Gastrocnemius medialis (tissue), 4 donors: ENCODE results near the gene SVOP. TPM values are rescaled to one million over a fixed set of nuclear protein-coding genes. Genes with fewer than 3 reads are reported as not detected.

Experiments used
- ATAC-seq, 2 donors: fragments of 150-250 bp; one replicate each; pipeline ENCODE4 v1.9.1; 2016
- DNase-seq, 2 donors: peaks; one replicate each; pipeline ENCODE4 v3.0.0-alpha.2; 2019
- H3K27ac ChIP-seq, 4 donors: fragments of 200-600 bp; sonication (generic); 1 replicate in 1 of 4; 2 replicates in 3 of 4; pipeline ENCODE4 v1.5.1; 2016 to 2018; ENCODE audit warnings: mild to moderate bottlenecking in 2 of 4, moderate library complexity in 1 of 4
- H3K27me3 ChIP-seq, 3 donors: fragments of 200-600 bp; sonication (generic) in 2 of 3; 1 replicate in 1 of 3; 2 replicates in 2 of 3; pipeline versions ENCODE4 v1.5.1 to v1.6.0; 2016 to 2019; ENCODE audit warnings: mild to moderate bottlenecking in 1 of 3, moderate library complexity in 1 of 3
- H3K36me3 ChIP-seq, 2 donors: fragments of 200-600 bp; sonication (generic) in 1 of 2; one replicate each; pipeline ENCODE4 v1.5.1; 2017 to 2018
- H3K4me1 ChIP-seq, 2 donors: fragments of 200-600 bp; sonication (generic) in 1 of 2; one replicate each; pipeline ENCODE4 v1.5.1; 2016 to 2017; ENCODE audit warnings: mild to moderate bottlenecking in 2 of 2
- H3K4me3 ChIP-seq, 4 donors: fragments of 200-600 bp; sonication (generic) in 3 of 4; 1 replicate in 1 of 4; 2 replicates in 3 of 4; pipeline ENCODE4 v1.5.1; 2016 to 2019; ENCODE audit warnings: mild to moderate bottlenecking in 2 of 4
- H3K9me3 ChIP-seq, 3 donors: fragments of 200-600 bp; sonication (generic) in 2 of 3; 1 replicate in 1 of 3; 2 replicates in 2 of 3; pipeline ENCODE4 v1.5.1; 2016 to 2019
- CTCF ChIP-seq, 5 experiments: fragments of 450-650 bp in 3 of 5; fragments of 200-600 bp in 2 of 5; sonication (generic) in 2 of 5; IDR thresholded peaks in 4 of 5; conservative IDR thresholded peaks in 1 of 5; 1 replicate in 4 of 5; 2 replicates in 1 of 5; pipeline ENCODE4 v1.5.1; 2016 to 2019; ENCODE audit warnings: antibody characterized with exemption in 5 of 5, mild to moderate bottlenecking in 3 of 5, moderate library complexity in 3 of 5
- POLR2A ChIP-seq, 2 donors: fragments of 450-650 bp; IDR thresholded peaks; one replicate each; pipeline ENCODE4 v1.6.1; 2017; ENCODE audit warnings: antibody characterized with exemption in 2 of 2, mild to moderate bottlenecking in 2 of 2, moderate library complexity in 2 of 2
- in situ Hi-C, 4 donors: fragments of 200-750 bp; cut with MboI; loops; one replicate each; pipeline versions ENCODE4 v1.15.0 to v1.8.0; 2017; ENCODE audit warnings: low sequenced_read_pairs in 4 of 4
- intact Hi-C: fragments of 100-400 bp; cut with DNase I; formaldehyde crosslinking; loops from one replicate; pipeline ENCODE4 v1.15.1; 2023; ENCODE audit warnings: low total_unique reads
- total RNA-seq, 4 donors: library from RNA; depleted of rRNA; stranded (reverse); fragments of >200 nt; gene quantifications; one replicate each; pipeline versions ENCODE4 v1.1.0 to v1.2.3, GENCODE V29; 2016

SVOP gene
- total RNA-seq, 4 donors from 2014 or later: 0.03 TPM; not detected in 3

- intact Hi-C loops (no loop called here), in situ Hi-C loops (no loop called here)
Measured at GRCh38 chr12:108921946-108922345, 98.9 kb downstream of the SVOP start.

GRCh38 chr12:108918960-108919642, 101.8 kb downstream of the SVOP start:
- intact Hi-C loops: no loop called here
- H3K9me3 ChIP-seq: no peaks in the 10 kb centered on the region
- H3K27me3 ChIP-seq: no peaks in the 10 kb centered on the region
- no peak overlapping the region for H3K4me3 ChIP-seq
- H3K4me1 ChIP-seq: peaks cover 3 to 6% of the 10 kb centered on the region in 2 donors
- H3K27ac ChIP-seq: no peak overlapping the region
- no peaks in the 10 kb centered on the region for H3K36me3 ChIP-seq
- ATAC-seq (no peak), DNase-seq (no peak)
- no peak for TF ChIP-seq CTCF (IDR thresholded peaks at IDR 0.05 in 4 of 5, conservative IDR thresholded peaks at IDR 0.05 in 1 of 5)
- no peak for TF ChIP-seq POLR2A (IDR thresholded peaks at IDR 0.05)
- in situ Hi-C loops: no loop called here

More at GRCh38 chr12:108921946-108922345, 98.9 kb downstream of the SVOP start:
- Histone ChIP-seq H3K4me3 (no peak overlapping the region), H3K9me3 (no peaks in the 10 kb centered on the region), H3K27ac (no peak overlapping the region), H3K27me3 (no peaks in the 10 kb centered on the region), H3K4me1 (peaks cover 3 to 6% of the 10 kb centered on the region in 2 donors), H3K36me3 (no peaks in the 10 kb centered on the region)
- ATAC-seq (no peak), DNase-seq (no peak)
- TF ChIP-seq POLR2A (IDR thresholded peaks at IDR 0.05) (no peak), CTCF (IDR thresholded peaks at IDR 0.05 in 4 of 5, conservative IDR thresholded peaks at IDR 0.05 in 1 of 5) (no peak)

- no peaks in the 10 kb centered on the region for H3K27me3 ChIP-seq
- H3K27ac ChIP-seq: no peak overlapping the region
- DNase-seq (no peak), ATAC-seq (no peak)
- H3K9me3 ChIP-seq: no peaks in the 10 kb centered on the region
- in situ Hi-C loops: no loop called here
- no peak overlapping the region for H3K4me3 ChIP-seq
- H3K36me3 ChIP-seq: no peaks in the 10 kb centered on the region
- no peak for TF ChIP-seq CTCF (IDR thresholded peaks at IDR 0.05 in 4 of 5, conservative IDR thresholded peaks at IDR 0.05 in 1 of 5)
- TF ChIP-seq POLR2A (IDR thresholded peaks at IDR 0.05): no peak
- H3K4me1 ChIP-seq: peaks cover 3 to 6% of the 10 kb centered on the region in 2 donors
- intact Hi-C loops: no loop called here
Measured at GRCh38 chr12:108918206-108918605, 102.7 kb downstream of the SVOP start.

- no peak overlapping the region for H3K27ac ChIP-seq
Measured at GRCh38 chr12:108916336-108916735, 104.5 kb downstream of the SVOP start.

More at GRCh38 chr12:108916336-108916735, 104.5 kb downstream of the SVOP start:
- in situ Hi-C loops (no loop called here), intact Hi-C loops (no loop called here)
- no peaks in the 10 kb centered on the region for H3K27me3 ChIP-seq
- TF ChIP-seq CTCF (IDR thresholded peaks at IDR 0.05 in 4 of 5, conservative IDR thresholded peaks at IDR 0.05 in 1 of 5): no peak
- no peak overlapping the region for H3K4me3 ChIP-seq
- DNase-seq (no peak), ATAC-seq (no peak)
- H3K36me3 ChIP-seq: no peaks in the 10 kb centered on the region
- H3K9me3 ChIP-seq: no peaks in the 10 kb centered on the region
- peaks cover 3 to 6% of the 10 kb centered on the region in 2 donors for H3K4me1 ChIP-seq
